Measurements from ENCODE around the gene H6PD.

DNA sequence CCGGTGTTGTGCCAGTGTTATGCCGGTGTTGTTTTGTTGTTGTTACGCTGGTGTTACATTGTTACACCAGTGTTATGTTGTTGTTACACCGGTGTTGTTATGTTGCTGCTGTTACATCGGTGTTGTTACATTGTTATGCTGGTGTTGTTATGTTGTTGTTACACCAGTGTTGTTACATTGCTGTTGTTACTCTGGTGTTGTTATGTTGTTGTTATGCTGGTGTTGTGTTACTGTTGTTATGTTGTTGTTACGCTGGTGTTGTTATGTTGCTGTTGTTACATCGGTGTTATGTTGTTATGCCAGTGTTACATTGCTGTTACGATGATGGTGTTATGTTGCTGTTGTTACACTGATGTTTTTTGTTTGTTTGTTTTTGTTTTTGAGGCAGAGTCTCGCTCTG is 24.1 kb downstream of the H6PD start:
- TF ChIP-seq, protein P1, sequence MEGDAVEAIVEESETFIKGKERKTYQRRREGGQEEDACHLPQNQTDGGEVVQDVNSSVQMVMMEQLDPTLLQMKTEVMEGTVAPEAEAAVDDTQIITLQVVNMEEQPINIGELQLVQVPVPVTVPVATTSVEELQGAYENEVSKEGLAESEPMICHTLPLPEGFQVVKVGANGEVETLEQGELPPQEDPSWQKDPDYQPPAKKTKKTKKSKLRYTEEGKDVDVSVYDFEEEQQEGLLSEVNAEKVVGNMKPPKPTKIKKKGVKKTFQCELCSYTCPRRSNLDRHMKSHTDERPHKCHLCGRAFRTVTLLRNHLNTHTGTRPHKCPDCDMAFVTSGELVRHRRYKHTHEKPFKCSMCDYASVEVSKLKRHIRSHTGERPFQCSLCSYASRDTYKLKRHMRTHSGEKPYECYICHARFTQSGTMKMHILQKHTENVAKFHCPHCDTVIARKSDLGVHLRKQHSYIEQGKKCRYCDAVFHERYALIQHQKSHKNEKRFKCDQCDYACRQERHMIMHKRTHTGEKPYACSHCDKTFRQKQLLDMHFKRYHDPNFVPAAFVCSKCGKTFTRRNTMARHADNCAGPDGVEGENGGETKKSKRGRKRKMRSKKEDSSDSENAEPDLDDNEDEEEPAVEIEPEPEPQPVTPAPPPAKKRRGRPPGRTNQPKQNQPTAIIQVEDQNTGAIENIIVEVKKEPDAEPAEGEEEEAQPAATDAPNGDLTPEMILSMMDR (IDR thresholded peaks at IDR 0.05; ENCODE audit: insufficient read depth, low read length, poor library complexity, severe bottlenecking), result no peak
- TF ChIP-seq EZH2phosphoT487 (conservative IDR thresholded peaks at IDR 0.05; ENCODE audit: low read length), result no peak
